Mesenchymal stem cell (in vitro differentiated cells and primary cell): Measurements from ENCODE around the gene SLC5A9.

ENCODE experiments used
- DNase-seq: peaks from one replicate; pipeline ENCODE4 v3.0.0-alpha.2; 2013
- H2AFZ ChIP-seq: one replicate; pipeline ENCODE4 v1.6.1; 2013; ENCODE audit warnings: low read depth, mild to moderate bottlenecking, control low read depth, inconsistent platforms, low read length, moderate library complexity
- H2AK5ac ChIP-seq: 2 replicates; pipeline ENCODE4 v1.6.1; 2013; ENCODE audit warnings: low read length, moderate library complexity, mild to moderate bottlenecking, inconsistent platforms; ENCODE audit not compliant: severe bottlenecking
- H2BK120ac ChIP-seq: one replicate; pipeline ENCODE4 v1.6.1; 2013; ENCODE audit warnings: low read depth, mild to moderate bottlenecking, inconsistent platforms, low read length, moderate library complexity
- H2BK12ac ChIP-seq, 2 experiments: one replicate each; pipeline ENCODE4 v1.6.1; 2013; ENCODE audit warnings: inconsistent platforms in 2 of 2, low read length in 2 of 2, mild to moderate bottlenecking in 2 of 2, moderate library complexity in 2 of 2, control low read depth in 1 of 2
- H2BK15ac ChIP-seq: one replicate; pipeline ENCODE4 v1.6.1; 2013; ENCODE audit warnings: mild to moderate bottlenecking, low read depth, inconsistent platforms; ENCODE audit not compliant: poor library complexity, severe bottlenecking
- H2BK5ac ChIP-seq: 2 replicates; pipeline ENCODE4 v1.6.1; 2013; ENCODE audit warnings: low read depth, mild to moderate bottlenecking, low read length, control low read depth, inconsistent platforms; ENCODE audit not compliant: poor library complexity, severe bottlenecking
- H3K14ac ChIP-seq, 2 experiments: one replicate each; pipeline ENCODE4 v1.6.1; 2013; ENCODE audit warnings: inconsistent platforms in 2 of 2, low read length in 2 of 2, control low read depth in 1 of 2, mild to moderate bottlenecking in 1 of 2, moderate library complexity in 1 of 2
- H3K18ac ChIP-seq, 2 experiments: one replicate each; pipeline ENCODE4 v1.6.1; 2013; ENCODE audit warnings: inconsistent platforms in 2 of 2, low read length in 2 of 2, control low read depth in 1 of 2, low read depth in 1 of 2, mild to moderate bottlenecking in 1 of 2
- H3K23ac ChIP-seq, 2 experiments: one replicate each; pipeline ENCODE4 v1.6.1; 2013; ENCODE audit warnings: inconsistent platforms in 2 of 2, low read length in 2 of 2, mild to moderate bottlenecking in 2 of 2, moderate library complexity in 2 of 2, control low read depth in 1 of 2
- H3K27ac ChIP-seq: 2 replicates; pipeline ENCODE4 v1.5.1; 2013; ENCODE audit warnings: mild to moderate bottlenecking, moderate library complexity, low read length, control low read depth, inconsistent platforms; ENCODE audit not compliant: poor library complexity, severe bottlenecking
- H3K27me3 ChIP-seq, 2 experiments: 2 replicates each; pipeline versions ENCODE4 v1.6.1 to v1.7.0; 2013; ENCODE audit warnings: low read length in 2 of 2, mild to moderate bottlenecking in 2 of 2, moderate library complexity in 2 of 2, control low read depth in 1 of 2, inconsistent platforms in 1 of 2; ENCODE audit not compliant: control insufficient read depth in 1 of 2, insufficient read depth in 1 of 2
- H3K36me3 ChIP-seq, 2 experiments: 2 replicates each; pipeline versions ENCODE4 v1.6.1 to v1.7.0; 2013; ENCODE audit warnings: low read length in 2 of 2, control low read depth in 1 of 2, inconsistent platforms in 1 of 2, low read depth in 1 of 2, mild to moderate bottlenecking in 1 of 2; ENCODE audit not compliant: insufficient read depth in 2 of 2, control insufficient read depth in 1 of 2
- H3K4ac ChIP-seq, 2 experiments: one replicate each; pipeline ENCODE4 v1.6.1; 2013; ENCODE audit warnings: inconsistent platforms in 2 of 2, low read length in 2 of 2, mild to moderate bottlenecking in 2 of 2, moderate library complexity in 2 of 2, control low read depth in 1 of 2, low read depth in 1 of 2
- H3K4me1 ChIP-seq: 2 replicates; pipeline ENCODE4 v1.6.1; 2013; ENCODE audit warnings: low read depth, low read length, control low read depth; ENCODE audit not compliant: control insufficient read depth, insufficient read depth
- H3K4me2 ChIP-seq: 2 replicates; pipeline ENCODE4 v1.6.1; 2013; ENCODE audit warnings: low read length, mild to moderate bottlenecking, inconsistent platforms; ENCODE audit not compliant: poor library complexity, severe bottlenecking
- H3K4me3 ChIP-seq, 2 experiments: 2 replicates each; pipeline versions ENCODE4 v1.5.1 to v1.7.0; 2013; ENCODE audit warnings: low read length in 2 of 2, mild to moderate bottlenecking in 2 of 2, control low read depth in 1 of 2, low read depth in 1 of 2; ENCODE audit not compliant: insufficient read depth in 1 of 2
- H3K79me1 ChIP-seq: replicated peaks from 2 replicates; pipeline ENCODE4 v1.6.1; 2013; ENCODE audit warnings: mild to moderate bottlenecking, control low read depth, low read length, inconsistent platforms; ENCODE audit not compliant: poor library complexity, severe bottlenecking
- H3K9ac ChIP-seq: 2 replicates; pipeline ENCODE4 v1.7.0; 2013; ENCODE audit warnings: mild to moderate bottlenecking, low read length, moderate library complexity
- H3K9me3 ChIP-seq: 2 replicates; pipeline ENCODE4 v1.7.0; 2013; ENCODE audit warnings: mild to moderate bottlenecking, low read length; ENCODE audit not compliant: control insufficient read depth
- H4K8ac ChIP-seq: one replicate; pipeline ENCODE4 v1.6.1; 2013; ENCODE audit warnings: inconsistent platforms, mild to moderate bottlenecking, low read length, moderate library complexity
- H4K91ac ChIP-seq: one replicate; pipeline ENCODE4 v1.6.1; 2013; ENCODE audit warnings: mild to moderate bottlenecking, low read length, inconsistent platforms
- WGBS: methylation state at CpG from one replicate; pipeline ENCODE4 v1.1.7; 2013; ENCODE audit warnings: mixed read lengths; 5-methylcytosine and 5-hydroxymethylcytosine counted together

SLC5A9 gene

DNA sequence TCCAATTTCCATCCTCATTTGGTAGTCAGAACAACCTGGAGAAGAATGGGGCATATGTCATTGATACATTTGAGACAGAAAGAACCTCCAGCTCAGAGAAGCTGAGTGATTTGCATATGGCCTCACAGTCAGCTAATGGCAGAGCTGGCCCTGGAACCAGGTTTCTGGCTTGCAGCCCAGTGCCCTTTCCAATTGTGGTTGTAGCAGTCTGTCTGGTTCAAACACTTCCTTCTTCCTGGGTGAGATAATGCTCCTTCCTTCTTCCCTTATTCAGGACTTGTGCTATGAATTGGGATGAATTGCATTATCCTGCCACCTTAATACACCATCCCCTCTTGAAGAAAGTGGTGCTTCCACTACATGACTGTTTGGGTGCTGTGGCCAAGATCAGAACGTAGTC, 24.2 kb downstream of the SLC5A9 start:
- Histone ChIP-seq H2AFZ (no peak overlapping the region), H3K18ac (no peak overlapping the region), H4K8ac (no peak overlapping the region), H3K4me1 (no peaks in the 10 kb centered on the region), H2BK12ac (no peak overlapping the region), H4K91ac (no peak overlapping the region), H3K4me3 (no peak overlapping the region), H2BK5ac (no peak overlapping the region), H3K36me3 (no peaks in the 10 kb centered on the region), H2AK5ac (no peak overlapping the region), H3K4ac (no peak overlapping the region), H3K4me2 (no peak overlapping the region), H3K27me3 (no peaks in the 10 kb centered on the region), H3K79me1 (no peaks in the 10 kb centered on the region), H2BK120ac (no peak overlapping the region), H2BK15ac (no peak overlapping the region), H3K9me3 (no peaks in the 10 kb centered on the region), H3K27ac (no peak overlapping the region), H3K14ac (no peak overlapping the region), H3K23ac (no peak overlapping the region), H3K9ac (no peak overlapping the region)
- no peak for DNase-seq
- 47% methylated on average over 1 of the region's 1 CpG for WGBS

DNA sequence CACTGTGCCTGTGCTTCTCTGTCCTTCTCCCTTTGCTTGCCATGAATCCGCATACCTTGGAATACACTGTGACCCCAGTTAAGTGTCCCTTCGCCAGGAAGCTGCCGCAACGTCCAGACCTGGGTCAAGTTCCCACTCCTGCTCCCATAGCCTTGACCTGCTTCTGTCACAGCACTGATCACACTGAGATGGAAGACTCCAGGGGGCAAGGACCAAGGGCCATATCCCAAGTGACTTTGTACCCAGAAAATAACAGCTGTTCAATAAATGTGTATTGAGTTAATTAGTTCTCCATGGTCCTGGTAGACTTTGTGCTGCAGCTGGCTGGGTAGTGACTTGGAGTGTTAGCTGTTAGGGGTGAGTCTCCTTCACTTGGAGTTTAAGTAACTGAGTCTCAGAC, 25.8 kb downstream of the SLC5A9 start:
- Histone ChIP-seq H3K79me1 (no peaks in the 10 kb centered on the region), H3K23ac (no peak overlapping the region), H4K8ac (no peak overlapping the region), H2BK15ac (no peak overlapping the region), H3K9ac (no peak overlapping the region), H3K14ac (no peak overlapping the region), H2BK120ac (no peak overlapping the region), H2BK12ac (no peak overlapping the region), H2AK5ac (no peak overlapping the region), H3K4me2 (no peak overlapping the region), H3K27ac (no peak overlapping the region), H3K18ac (no peak overlapping the region), H3K4me3 (no peak overlapping the region), H2AFZ (no peak overlapping the region), H3K4ac (no peak overlapping the region), H3K36me3 (no peaks in the 10 kb centered on the region), H4K91ac (no peak overlapping the region), H2BK5ac (no peak overlapping the region), H3K27me3 (no peaks in the 10 kb centered on the region), H3K9me3 (no peaks in the 10 kb centered on the region), H3K4me1 (no peaks in the 10 kb centered on the region)
- WGBS = 90% methylated on average over 4 of the region's 4 CpGs
- DNase-seq = no peak

DNA sequence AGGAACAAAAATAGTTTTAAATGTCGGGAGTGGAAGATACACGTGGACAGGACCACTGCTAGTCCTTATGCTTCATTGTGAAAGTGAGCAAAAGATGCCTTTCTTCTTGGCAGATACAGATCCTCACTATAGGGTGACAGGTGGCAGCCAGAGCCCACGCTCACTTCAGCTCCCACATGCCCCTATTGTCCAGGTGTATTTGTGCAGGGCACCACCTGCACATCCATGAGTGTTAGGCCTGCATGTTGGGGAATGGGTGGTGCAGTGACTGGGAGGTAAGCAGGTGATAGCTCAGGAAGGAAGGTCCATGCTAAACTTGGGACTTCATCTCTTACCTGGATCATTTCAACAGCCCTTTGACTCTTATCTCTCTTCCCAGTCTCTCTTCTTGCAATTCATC, 27.4 kb downstream of the SLC5A9 start:
- Histone ChIP-seq H3K4me1 (no peaks in the 10 kb centered on the region), H3K4me3 (no peak overlapping the region), H3K23ac (no peak overlapping the region), H3K4ac (no peak overlapping the region), H3K79me1 (no peaks in the 10 kb centered on the region), H3K14ac (no peak overlapping the region), H3K9ac (no peak overlapping the region), H3K9me3 (no peaks in the 10 kb centered on the region), H2BK120ac (no peak overlapping the region), H4K8ac (no peak overlapping the region), H3K36me3 (no peaks in the 10 kb centered on the region), H4K91ac (no peak overlapping the region), H3K18ac (no peak overlapping the region), H3K27ac (no peak overlapping the region), H2BK12ac (no peak overlapping the region), H2AFZ (no peak overlapping the region), H2AK5ac (no peak overlapping the region), H2BK5ac (no peak overlapping the region), H2BK15ac (no peak overlapping the region), H3K4me2 (no peak overlapping the region), H3K27me3 (no peaks in the 10 kb centered on the region)
- no peak for DNase-seq
- 47% methylated on average over 3 of the region's 3 CpGs for WGBS

DNA sequence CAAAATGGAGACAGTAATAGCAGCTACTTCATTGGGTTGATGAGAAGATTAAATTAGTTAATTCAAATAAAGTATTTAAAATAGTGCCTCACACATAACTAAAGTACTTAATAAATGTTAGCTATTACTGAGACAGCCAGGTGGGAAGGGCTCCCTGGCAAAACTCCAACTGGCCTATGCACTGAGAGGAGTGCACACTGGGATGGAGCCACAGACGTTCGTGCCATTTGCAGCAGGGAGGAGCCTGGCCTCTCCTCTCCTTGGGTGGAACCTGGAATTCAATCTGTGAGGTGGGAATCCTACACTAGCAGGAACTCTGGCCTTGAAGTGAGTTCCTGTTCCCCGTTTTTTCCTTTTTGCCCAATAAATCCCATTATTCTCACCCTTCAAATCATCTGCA, 28.1 kb downstream of the SLC5A9 start:
- H3K79me1 ChIP-seq = no peaks in the 10 kb centered on the region
- no peak overlapping the region for H2BK15ac ChIP-seq
- no peak for DNase-seq
- H3K4me3 ChIP-seq = no peak overlapping the region
- no peak overlapping the region for H3K27ac ChIP-seq
- no peak overlapping the region for H2AK5ac ChIP-seq
- no peaks in the 10 kb centered on the region for H3K27me3 ChIP-seq
- no peaks in the 10 kb centered on the region for H3K4me1 ChIP-seq
- H4K91ac ChIP-seq = no peak overlapping the region
- no peak overlapping the region for H2BK120ac ChIP-seq
- 47% methylated on average over 3 of the region's 3 CpGs for WGBS
- no peak overlapping the region for H3K14ac ChIP-seq
- no peak overlapping the region for H2BK12ac ChIP-seq
- no peaks in the 10 kb centered on the region for H3K9me3 ChIP-seq
- no peak overlapping the region for H3K4me2 ChIP-seq
- H3K23ac ChIP-seq = no peak overlapping the region
- no peak overlapping the region for H2BK5ac ChIP-seq
- H3K18ac ChIP-seq = no peak overlapping the region
- no peak overlapping the region for H4K8ac ChIP-seq
- H3K9ac ChIP-seq = no peak overlapping the region
- no peak overlapping the region for H2AFZ ChIP-seq
- H3K36me3 ChIP-seq = no peaks in the 10 kb centered on the region
- H3K4ac ChIP-seq = no peak overlapping the region
